ENCODE data around the gene PLSCR4.

GRCh38 chr3:146218880-146219866 is 31.7 kb downstream of the PLSCR4 start:
- TF ChIP-seq CTCF (tag by site-specific recombination; IDR thresholded peaks at IDR 0.05): no peak
- no peak for TF ChIP-seq ZNF639 (tag by site-specific recombination; IDR thresholded peaks at IDR 0.05)
- TF ChIP-seq ZFP3 (tag by site-specific recombination; IDR thresholded peaks at IDR 0.05; ENCODE audit: low read depth): no peak
- TF ChIP-seq ZNF121 (tag by site-specific recombination; IDR thresholded peaks at IDR 0.05): no peak
- no peak for TF ChIP-seq ZNF777 (tag by site-specific recombination; IDR thresholded peaks at IDR 0.05; ENCODE audit: borderline replicate concordance)
- TF ChIP-seq ZNF768 (tag by site-specific recombination; IDR thresholded peaks at IDR 0.05): no peak
- no peak for TF ChIP-seq ZNF670 (tag by site-specific recombination; IDR thresholded peaks at IDR 0.05; ENCODE audit: low read depth)
- no peak for TF ChIP-seq SALL2 (tag by site-specific recombination; IDR thresholded peaks at IDR 0.05; ENCODE audit: borderline replicate concordance)
- TF ChIP-seq ZFP41 (tag by site-specific recombination; IDR thresholded peaks at IDR 0.05; ENCODE audit: borderline replicate concordance): no peak
- TF ChIP-seq TCF7L2 (IDR thresholded peaks at IDR 0.05; ENCODE audit: borderline replicate concordance, low read depth, low read length): no peak
